NCI-H1417 treated with DMSO at 0.1 percent for 48 hours (cell line): ENCODE results near the gene BTD.
A peak's percentile ranks its signal among the peaks of the same experiment; 100 is the strongest.
"Not testable (repeated sequence)": the region's sequence is repeated elsewhere in the genome, so short reads cannot be mapped to it uniquely, and the experiment has no call there.

Experiments
- DNase-seq: peaks from one replicate; lab custom pipeline; 2025; lab: John Stamatoyannopoulos, UW

The BTD gene

GRCh38 chr3:15604584-15604983, 3.0 kb downstream of the BTD start:
- DNase-seq, result not testable (repeated sequence)

GRCh38 chr3:15606434-15606891, 4.9 kb downstream of the BTD start:
- no peak for DNase-seq

GRCh38 chr3:15610082-15610759, 8.7 kb downstream of the BTD start:
- no peak for DNase-seq

GRCh38 chr3:15611018-15611417, 9.5 kb downstream of the BTD start:
- no peak for DNase-seq

GRCh38 chr3:15612001-15612400, 10.5 kb downstream of the BTD start:
- no peak for DNase-seq

- DNase-seq, result no peak
These were observed 13.4 kb downstream of the BTD start for GRCh38 chr3:15614958-15615357.

- DNase-seq, result no peak
These were observed 14.5 kb downstream of the BTD start for GRCh38 chr3:15616053-15616452.

GRCh38 chr3:15619659-15620464, 18.3 kb downstream of the BTD start:
- DNase-seq, result not testable (repeated sequence)

GRCh38 chr3:15623535-15624440, 22.2 kb downstream of the BTD start:
- no peak for DNase-seq

- no peak for DNase-seq
These were observed 27.4 kb downstream of the BTD start for GRCh38 chr3:15628967-15629366.

GRCh38 chr3:15629860-15630597, 28.5 kb downstream of the BTD start:
- no peak for DNase-seq

GRCh38 chr3:15630646-15631350, 29.3 kb downstream of the BTD start:
- no peak for DNase-seq

- no peak for DNase-seq
These were observed 30.1 kb downstream of the BTD start for GRCh38 chr3:15631426-15632211.

- DNase-seq, result no peak
These were observed 30.7 kb downstream of the BTD start for GRCh38 chr3:15632212-15632580.

- DNase-seq, result peak; percentile 33
These were observed 31.6 kb downstream of the BTD start for GRCh38 chr3:15633159-15633558.

GRCh38 chr3:15633766-15634598, 32.4 kb downstream of the BTD start:
- DNase-seq, result no peak

GRCh38 chr3:15634671-15635070, 33.1 kb downstream of the BTD start:
- DNase-seq, result no peak

GRCh38 chr3:15635121-15635661, 33.6 kb downstream of the BTD start:
- no peak for DNase-seq
